SK-N-MC (cell line): ENCODE measurements around the gene MPO.

ENCODE experiments used
- DNase-seq: peaks from one replicate; pipeline ENCODE4 v3.0.0-alpha.2; 2011; ENCODE audit warnings: low read depth, low spot score
- H3K27ac ChIP-seq: fragments of 200-600 bp; sonication (generic); 2 replicates; pipeline ENCODE4 v1.5.1; 2016; ENCODE audit warnings: mixed run types
- H3K36me3 ChIP-seq: fragments of 200-600 bp; sonication (generic); 2 replicates; pipeline ENCODE4 v1.6.1; 2017; ENCODE audit warnings: antibody characterized with exemption, low read length, mixed read lengths; ENCODE audit not compliant: insufficient read depth
- H3K4me3 ChIP-seq: fragments of 200-600 bp; sonication (generic); 2 replicates; pipeline ENCODE4 v1.5.1; 2016
- H3K9ac ChIP-seq: fragments of 200-600 bp; sonication (generic); 2 replicates; pipeline ENCODE4 v1.8.0; 2017; ENCODE audit warnings: mixed run types, mixed read lengths; ENCODE audit not compliant: insufficient read length
- H3K9me3 ChIP-seq: fragments of 200-600 bp; sonication (generic); 2 replicates; pipeline ENCODE4 v1.6.1; 2017; ENCODE audit warnings: low read depth, mild to moderate bottlenecking, antibody characterized with exemption, low read length, moderate library complexity, mixed read lengths
- EZH2 ChIP-seq: fragments of 200-600 bp; sonication (generic); IDR thresholded peaks from one replicate; pipeline ENCODE4 v1.6.1; 2017; ENCODE audit warnings: antibody characterized with exemption
- FOXP2 ChIP-seq: optimal IDR thresholded peaks from 2 replicates; pipeline ENCODE3; 2011; ENCODE audit warnings: mild to moderate bottlenecking, moderate library complexity; ENCODE audit not compliant: insufficient read depth; ENCODE audit errors: extremely low read length, control extremely low read depth
- POLR2AphosphoS5 ChIP-seq: IDR thresholded peaks from 2 replicates; pipeline ENCODE4 v1.6.1; 2012; ENCODE audit warnings: mild to moderate bottlenecking, low read depth, low read length, borderline replicate concordance

Gene MPO

GRCh38 chr17:58309918-58310259 is 29.2 kb upstream of the MPO start:
- Histone ChIP-seq H3K9ac (no peak overlapping the region), H3K27ac (no peak overlapping the region), H3K36me3 (no peaks in the 10 kb centered on the region), H3K9me3 (no peaks in the 10 kb centered on the region), H3K4me3 (no peak overlapping the region)
- TF ChIP-seq POLR2AphosphoS5: no peak
- no peak for TF ChIP-seq FOXP2
- no peak for TF ChIP-seq EZH2
- DNase-seq: no peak

DNA sequence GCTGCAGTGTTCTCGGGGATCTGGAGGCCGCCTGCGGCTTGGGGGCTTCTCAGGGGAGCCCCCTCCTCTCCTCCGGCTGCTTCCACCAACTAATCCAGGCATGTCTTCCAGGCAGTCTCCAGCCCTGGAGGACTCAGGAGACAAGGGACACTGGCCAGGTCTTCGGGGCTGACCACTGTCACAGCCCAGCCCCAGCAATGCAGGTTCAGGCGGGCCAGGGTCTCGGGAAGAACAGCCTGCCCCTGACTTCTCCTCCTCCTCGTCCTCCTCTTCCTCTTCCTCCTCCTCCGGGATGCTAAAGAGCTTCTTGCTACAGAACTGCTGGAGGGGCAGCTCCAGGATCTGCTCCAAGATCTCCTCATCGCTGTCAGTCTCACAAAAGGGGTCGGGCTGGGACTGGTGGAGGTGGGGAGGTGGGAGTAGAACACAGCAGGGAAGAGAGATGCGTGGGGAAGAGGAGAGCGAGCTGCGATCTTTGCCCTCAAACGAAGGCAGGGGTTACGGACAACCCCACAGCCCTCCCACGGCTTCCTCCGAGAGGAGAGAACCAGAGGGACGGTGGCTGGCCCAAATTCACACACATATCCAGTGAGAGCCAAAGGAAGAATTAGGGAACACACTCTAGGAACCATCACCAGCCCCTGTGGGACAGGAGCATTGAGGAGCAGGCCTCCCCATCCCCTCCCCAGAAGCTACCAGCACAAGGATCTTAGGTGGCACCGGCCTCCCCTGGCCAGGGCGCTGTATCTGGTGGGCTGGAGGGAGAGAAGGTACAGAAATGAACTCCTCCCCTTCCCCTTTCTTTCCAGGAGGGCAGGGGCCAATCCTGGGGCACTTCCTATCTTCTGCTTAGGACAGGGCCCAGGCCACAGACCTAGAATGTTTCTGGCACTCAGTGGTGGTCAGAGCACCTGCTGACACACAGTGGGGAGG is 28.5 kb upstream of the MPO start:
- H3K9ac ChIP-seq: no peak overlapping the region
- H3K27ac ChIP-seq: no peak overlapping the region
- no peak for DNase-seq
- TF ChIP-seq FOXP2 (no peak), EZH2 (no peak), POLR2AphosphoS5 (no peak)
- H3K4me3 ChIP-seq: no peak overlapping the region
- H3K9me3 ChIP-seq: no peaks in the 10 kb centered on the region
- H3K36me3 ChIP-seq: no peaks in the 10 kb centered on the region

DNA sequence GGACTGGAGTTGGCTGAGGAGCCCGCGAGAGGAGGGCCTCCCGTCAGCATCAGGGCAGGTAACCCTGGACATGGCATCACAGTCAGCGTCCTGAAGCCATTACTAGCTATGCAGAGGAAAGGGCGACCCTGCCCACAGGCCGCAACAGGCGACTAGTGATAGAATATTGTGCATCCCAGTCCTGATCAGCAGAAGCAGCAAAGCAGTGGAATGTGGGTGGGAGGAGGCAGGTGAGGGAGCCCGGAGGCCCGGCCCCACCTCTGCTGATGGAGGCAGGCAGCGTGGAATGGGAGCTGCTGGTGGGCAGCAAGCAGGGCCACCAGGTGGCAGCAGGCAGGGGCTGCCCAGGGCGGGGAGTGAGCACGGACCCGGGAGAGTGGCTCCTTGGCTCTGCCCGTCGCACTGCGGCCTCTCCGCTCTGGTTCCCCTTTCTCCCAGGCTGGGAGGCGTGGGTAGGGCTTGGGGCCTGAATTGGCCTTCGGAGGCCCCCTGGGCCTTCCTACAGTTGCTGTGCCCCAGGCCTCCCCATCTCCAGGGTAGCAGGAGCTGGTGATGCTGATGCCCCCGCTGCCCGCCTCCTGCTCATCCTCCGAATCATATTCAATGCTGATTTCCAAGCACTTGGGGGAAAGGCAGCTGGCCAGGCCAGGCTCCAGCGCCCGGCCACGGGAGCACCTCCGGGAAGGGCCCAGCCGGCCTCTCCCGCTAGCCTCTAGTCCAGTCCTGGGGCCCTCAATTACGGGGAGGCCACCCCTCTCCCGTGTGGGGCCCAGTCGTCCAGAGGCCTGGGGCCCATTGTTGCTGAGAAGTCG is 27.6 kb upstream of the MPO start:
- Histone ChIP-seq H3K36me3 (no peaks in the 10 kb centered on the region), H3K9ac (no peak overlapping the region), H3K4me3 (no peak overlapping the region), H3K9me3 (no peaks in the 10 kb centered on the region), H3K27ac (no peak overlapping the region)
- no peak for DNase-seq
- no peak for TF ChIP-seq FOXP2
- TF ChIP-seq EZH2: no peak
- no peak for TF ChIP-seq POLR2AphosphoS5

- no peak for DNase-seq
- TF ChIP-seq EZH2 (no peak), POLR2AphosphoS5 (no peak), FOXP2 (no peak)
- Histone ChIP-seq H3K9me3 (no peaks in the 10 kb centered on the region), H3K27ac (no peak overlapping the region), H3K4me3 (no peak overlapping the region), H3K9ac (no peak overlapping the region), H3K36me3 (no peaks in the 10 kb centered on the region)
These were observed 26.9 kb upstream of the MPO start for GRCh38 chr17:58307468-58308172.

- TF ChIP-seq FOXP2 (no peak), POLR2AphosphoS5 (no peak), EZH2 (no peak)
- Histone ChIP-seq H3K36me3 (no peaks in the 10 kb centered on the region), H3K9ac (no peak overlapping the region)
These were observed 25.6 kb upstream of the MPO start for GRCh38 chr17:58306131-58306951.

DNA sequence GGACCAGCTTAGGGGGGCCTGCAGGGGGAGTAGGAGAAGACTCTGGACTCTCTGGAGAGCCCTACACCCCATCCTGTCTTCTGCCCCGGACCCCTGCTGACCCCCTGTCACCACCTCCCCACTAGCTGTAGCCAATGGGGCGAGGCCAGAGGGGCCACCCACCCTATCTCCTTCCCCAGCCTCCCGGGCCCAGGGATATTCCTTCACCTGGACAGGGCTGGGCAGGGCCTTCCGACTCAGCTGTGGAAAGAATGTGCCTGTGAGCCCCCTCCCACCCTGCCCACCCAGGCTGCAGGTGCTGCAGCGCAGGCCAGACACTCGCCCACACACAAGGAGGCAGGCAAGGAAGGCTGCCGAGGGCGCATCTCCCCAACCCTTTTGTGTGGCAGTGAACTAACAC is 24.9 kb upstream of the MPO start:
- Histone ChIP-seq H3K27ac (no peak overlapping the region), H3K4me3 (no peak overlapping the region), H3K36me3 (no peaks in the 10 kb centered on the region), H3K9me3 (no peaks in the 10 kb centered on the region), H3K9ac (no peak overlapping the region)
- no peak for DNase-seq
- TF ChIP-seq POLR2AphosphoS5 (no peak), FOXP2 (no peak), EZH2 (no peak)

More at GRCh38 chr17:58306131-58306951, 25.6 kb upstream of the MPO start:
- Histone ChIP-seq H3K9me3 (no peaks in the 10 kb centered on the region), H3K4me3 (no peak overlapping the region), H3K27ac (no peak overlapping the region)
- no peak for DNase-seq

DNA sequence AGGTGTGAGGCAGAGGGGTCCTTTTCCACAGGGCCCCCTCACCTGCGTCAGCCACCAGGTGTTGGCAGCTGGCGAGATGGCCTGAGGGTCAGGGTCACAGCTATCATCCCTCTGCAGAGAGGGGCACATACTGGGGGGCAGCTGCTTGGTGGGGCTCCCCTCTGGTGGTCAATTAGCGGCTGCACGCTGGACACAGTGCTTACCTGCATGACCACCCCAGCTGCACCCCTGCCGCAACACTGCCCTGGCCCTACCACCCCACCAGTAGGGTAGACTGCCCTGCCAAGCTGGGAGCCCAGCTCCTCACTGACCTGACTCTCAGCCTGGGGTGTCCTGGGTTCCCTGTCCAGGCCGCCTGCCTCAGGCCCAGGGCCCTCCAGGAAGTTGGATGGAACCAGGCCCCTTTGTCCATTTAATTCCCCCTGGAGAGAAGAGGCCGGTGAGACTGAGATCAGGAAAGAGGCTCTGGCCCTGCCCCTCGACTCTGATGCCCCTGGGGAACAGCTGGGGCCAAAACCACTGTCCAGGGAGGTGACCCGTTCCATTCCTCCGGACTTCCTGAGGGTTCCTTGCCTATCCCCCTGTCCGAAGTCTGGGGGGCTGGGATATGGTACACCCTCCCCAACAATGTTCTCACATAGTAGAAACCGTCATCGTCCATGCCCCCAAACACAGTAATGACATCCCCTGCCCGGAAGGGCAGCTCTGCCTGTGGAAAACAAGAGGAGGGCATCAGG is 24.2 kb upstream of the MPO start:
- Histone ChIP-seq H3K36me3 (no peaks in the 10 kb centered on the region), H3K9ac (no peak overlapping the region), H3K4me3 (no peak overlapping the region), H3K27ac (no peak overlapping the region), H3K9me3 (no peaks in the 10 kb centered on the region)
- TF ChIP-seq POLR2AphosphoS5 (no peak), FOXP2 (no peak)
- DNase-seq: no peak
